HG02759 (cell line): ENCODE results near the gene TUBE1.

ENCODE experiments used
- ATAC-seq: cut with Tn5 transposase; IDR thresholded peaks from one replicate; pipeline ENCODE4 v1.9.1; 2021; ENCODE audit warnings: mild to moderate bottlenecking, moderate library complexity; ENCODE audit not compliant: unreplicated experiment

The TUBE1 gene

GRCh38 chr6:112036088-112036637, 51.1 kb downstream of the TUBE1 start:
- ATAC-seq, result no peak

- no peak for ATAC-seq
Measured at GRCh38 chr6:112034616-112034995, 52.7 kb downstream of the TUBE1 start.

- no peak for ATAC-seq
Measured at GRCh38 chr6:112033791-112034615, 53.3 kb downstream of the TUBE1 start.

- ATAC-seq, result no peak
Measured at GRCh38 chr6:112032728-112033127, 54.6 kb downstream of the TUBE1 start.

- no peak for ATAC-seq
Measured at GRCh38 chr6:112031960-112032359, 55.3 kb downstream of the TUBE1 start.

- ATAC-seq, result no peak
Measured at GRCh38 chr6:112030961-112031660, 56.2 kb downstream of the TUBE1 start.

GRCh38 chr6:112030206-112030960, 56.9 kb downstream of the TUBE1 start:
- ATAC-seq, result no peak

GRCh38 chr6:112029045-112029822, 58.0 kb downstream of the TUBE1 start:
- ATAC-seq, result peak; percentile 70

- ATAC-seq, result no peak
Measured at GRCh38 chr6:112027942-112028674, 59.2 kb downstream of the TUBE1 start.

- no peak for ATAC-seq
Measured at GRCh38 chr6:112026933-112027332, 60.3 kb downstream of the TUBE1 start.

- ATAC-seq, result no peak
Measured at GRCh38 chr6:112024464-112024863, 62.8 kb downstream of the TUBE1 start.

- no peak for ATAC-seq
Measured at GRCh38 chr6:112022749-112023148, 64.5 kb downstream of the TUBE1 start.

GRCh38 chr6:112021691-112022310, 65.5 kb downstream of the TUBE1 start:
- ATAC-seq, result no peak
